UCSD-AML1 (cell line): ENCODE results near the gene IER5.

Experiments
- DNase-seq: peaks from one replicate; lab custom pipeline; 2025; ENCODE audit not compliant: unreplicated experiment; lab: John Stamatoyannopoulos, UW

Gene IER5

DNA sequence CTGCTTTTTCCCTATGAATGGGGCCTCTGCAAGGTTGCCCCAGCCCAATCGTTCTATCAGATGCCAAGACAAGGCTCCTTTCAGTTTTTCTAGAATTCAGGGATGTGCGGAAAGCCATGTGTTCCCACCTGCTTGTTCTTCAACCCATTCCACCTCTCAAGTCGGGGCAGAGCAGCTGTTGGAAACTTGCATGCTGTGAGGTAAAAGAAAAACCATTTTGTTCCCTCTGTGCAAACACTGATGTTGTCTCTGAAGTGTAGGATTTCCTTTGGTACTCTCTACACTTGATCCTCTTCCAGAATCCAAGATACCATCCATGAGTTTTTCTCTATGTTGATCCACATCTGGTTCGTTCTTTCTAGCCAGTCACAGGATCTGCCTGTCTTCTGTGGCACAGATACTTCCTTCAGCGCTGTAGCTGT, 7.3 kb downstream of the IER5 start:
- no peak for DNase-seq

- no peak for DNase-seq
These were observed 8.7 kb downstream of the IER5 start for GRCh38 chr1:181097242-181097641.

DNA sequence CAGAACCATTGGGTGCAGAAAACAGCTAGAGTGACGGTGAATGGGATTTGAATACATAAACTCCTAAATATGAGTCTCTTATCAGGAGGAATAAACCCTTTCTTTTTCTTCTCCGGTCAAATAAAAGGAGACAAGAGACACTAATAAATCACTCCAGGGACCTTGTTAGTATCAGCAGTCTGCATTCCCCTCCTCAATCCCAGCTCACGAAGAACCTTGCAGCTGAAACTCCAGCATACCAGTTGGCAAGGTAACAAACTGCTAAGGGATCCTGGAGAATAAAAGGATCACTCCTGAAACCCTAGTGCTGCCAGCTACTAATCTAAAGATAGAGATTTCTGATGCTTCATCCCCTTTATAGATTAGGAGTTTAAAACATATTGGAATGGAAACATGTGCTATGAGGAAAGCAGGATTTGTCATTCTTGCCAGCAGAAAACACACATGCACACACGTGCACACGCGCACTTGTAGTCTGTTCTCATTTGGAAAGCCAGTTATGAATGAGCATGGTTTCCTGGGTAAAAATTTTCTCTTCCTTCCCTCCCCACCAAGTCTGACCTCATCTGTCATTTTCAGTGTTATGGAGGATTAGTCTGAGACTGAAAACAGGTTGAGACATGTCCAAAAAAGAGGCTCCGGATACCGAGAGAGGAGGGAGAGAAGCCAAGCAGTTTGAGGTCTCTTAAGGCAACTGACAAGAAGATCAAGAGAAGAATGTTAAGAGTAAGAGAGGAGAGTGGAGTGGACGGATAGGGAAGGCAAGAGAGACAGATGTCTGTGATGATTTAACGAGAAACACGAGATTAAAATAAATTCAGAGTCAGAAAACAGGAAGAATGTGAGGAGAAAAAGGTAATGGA, 10.9 kb downstream of the IER5 start:
- peak; percentile 27 for DNase-seq

GRCh38 chr1:181100015-181100905, 11.8 kb downstream of the IER5 start:
- no peak for DNase-seq

DNA sequence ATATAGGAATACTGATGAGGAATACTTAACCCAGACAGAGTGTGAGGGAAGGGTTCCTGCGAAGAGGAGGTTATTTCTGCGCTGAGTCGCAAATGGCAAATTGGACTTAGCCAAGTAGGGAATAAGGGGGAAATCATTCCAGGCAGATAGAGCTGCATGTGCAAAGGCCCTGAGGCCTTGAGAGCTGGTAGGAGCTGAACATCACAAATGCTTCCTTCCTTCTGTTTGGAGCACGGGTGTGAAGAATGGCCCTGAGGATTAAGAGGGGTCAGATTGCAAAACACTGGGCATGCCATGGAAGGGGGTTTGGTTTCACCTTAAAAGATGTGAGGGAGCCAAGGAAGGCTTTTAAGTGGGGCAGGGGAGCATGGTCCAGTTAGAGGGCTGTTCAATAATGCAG, 12.4 kb downstream of the IER5 start:
- DNase-seq = no peak

- DNase-seq = no peak
These were observed 13.2 kb downstream of the IER5 start for GRCh38 chr1:181101581-181102226.

DNA sequence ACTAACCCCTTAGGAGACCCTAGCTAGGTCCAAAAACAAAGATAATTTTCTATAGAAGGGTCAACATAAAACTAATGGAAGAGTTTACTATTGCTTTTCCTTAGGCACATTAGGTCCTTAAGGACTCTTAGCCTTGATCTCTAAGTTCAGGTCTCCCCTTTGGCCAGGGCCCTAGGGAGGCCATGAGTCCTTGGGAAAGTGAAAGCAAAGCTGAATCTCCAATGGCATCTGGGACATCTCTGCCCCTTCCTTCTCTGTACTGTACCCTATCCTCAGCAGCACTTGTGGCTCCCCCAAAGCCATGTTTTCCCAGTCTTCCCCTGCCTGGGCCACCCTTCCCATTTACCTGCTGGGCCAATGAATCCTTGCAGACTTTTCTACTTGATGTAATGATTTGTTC, 14.3 kb downstream of the IER5 start:
- no peak for DNase-seq

GRCh38 chr1:181103399-181103798, 14.9 kb downstream of the IER5 start:
- no peak for DNase-seq

- no peak for DNase-seq
These were observed 15.7 kb downstream of the IER5 start for GRCh38 chr1:181104042-181104789.

DNA sequence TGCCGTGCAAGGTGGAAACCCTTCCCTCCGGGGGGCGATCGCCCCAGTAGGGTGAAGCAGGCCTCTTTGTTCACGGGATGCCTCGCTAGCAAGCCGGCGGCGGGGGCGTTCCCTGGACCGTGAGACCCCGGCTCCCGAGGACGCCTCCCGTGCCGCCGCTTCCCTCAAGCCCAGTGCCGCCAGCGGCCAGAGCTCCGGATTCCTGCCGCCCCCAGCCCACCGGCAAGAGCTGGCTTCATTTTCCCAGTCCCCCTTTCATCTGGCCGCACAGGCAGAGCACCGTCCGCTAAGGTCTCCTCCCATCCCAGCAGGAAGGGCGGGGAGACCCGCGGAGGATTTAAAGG, 16.3 kb downstream of the IER5 start:
- no peak for DNase-seq

- peak; percentile 91 for DNase-seq
These were observed 16.9 kb downstream of the IER5 start for GRCh38 chr1:181105134-181106021.

GRCh38 chr1:181106022-181106312, 17.5 kb downstream of the IER5 start:
- no peak for DNase-seq

DNA sequence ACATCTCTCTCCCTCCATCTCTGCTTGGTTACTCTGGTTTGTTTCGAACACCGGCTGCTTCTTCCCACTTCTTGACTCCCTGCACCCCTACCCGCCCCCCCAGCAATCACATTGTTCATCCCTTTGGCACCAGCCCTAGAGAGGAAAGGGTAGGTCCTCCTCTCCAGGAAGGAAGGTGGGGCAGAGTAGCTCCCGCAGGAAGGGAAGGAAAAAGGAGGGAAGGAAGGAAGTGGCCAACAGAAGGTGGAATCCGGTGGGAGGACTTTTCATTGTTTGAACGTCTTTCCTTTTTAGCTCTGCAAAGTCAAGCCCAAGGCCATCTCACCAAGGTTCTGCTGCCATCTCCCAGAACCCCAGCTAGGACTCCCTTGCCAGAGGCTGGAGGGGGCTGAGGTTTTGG, 18.0 kb downstream of the IER5 start:
- peak; percentile 36 for DNase-seq

- DNase-seq = no peak
These were observed 19.2 kb downstream of the IER5 start for GRCh38 chr1:181107711-181108110.

- DNase-seq = no peak
These were observed 19.9 kb downstream of the IER5 start for GRCh38 chr1:181108304-181108867.

GRCh38 chr1:181110013-181110412, 21.5 kb downstream of the IER5 start:
- no peak for DNase-seq

DNA sequence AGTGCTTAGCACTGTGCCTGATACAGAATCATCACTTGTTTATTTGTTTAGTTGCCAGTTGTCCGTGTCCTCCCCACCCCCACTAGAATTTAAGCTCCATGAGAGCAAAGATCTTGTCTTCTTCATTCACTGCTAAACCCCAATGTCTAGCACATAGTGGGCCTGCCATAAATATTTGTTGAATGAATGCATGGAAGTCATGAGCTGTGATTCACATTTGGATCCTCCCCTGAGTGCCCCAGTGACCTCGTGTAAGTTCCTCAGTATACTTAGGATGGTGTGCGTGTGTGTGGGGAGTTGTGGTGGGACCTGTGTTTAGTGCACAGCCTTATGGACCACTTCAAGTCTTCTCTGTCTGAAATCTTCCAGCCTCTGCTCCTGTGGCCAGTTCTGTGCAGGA, 23.1 kb downstream of the IER5 start:
- no peak for DNase-seq

GRCh38 chr1:181112071-181112929, 23.8 kb downstream of the IER5 start:
- DNase-seq = peak; percentile 31
